CD4-positive, alpha-beta T cell treated with Interleukin-4 for 1 hour (primary cell): Measurements from ENCODE around the gene TCERG1L.

Experiments
- DNase-seq, 2 donors: peaks; one replicate each; pipeline ENCODE4 v3.0.0-alpha.2; 2020 to 2022

TCERG1L gene

GRCh38 chr10:131055437-131055836 is 256.1 kb downstream of the TCERG1L start:
- DNase-seq: no peak

DNA sequence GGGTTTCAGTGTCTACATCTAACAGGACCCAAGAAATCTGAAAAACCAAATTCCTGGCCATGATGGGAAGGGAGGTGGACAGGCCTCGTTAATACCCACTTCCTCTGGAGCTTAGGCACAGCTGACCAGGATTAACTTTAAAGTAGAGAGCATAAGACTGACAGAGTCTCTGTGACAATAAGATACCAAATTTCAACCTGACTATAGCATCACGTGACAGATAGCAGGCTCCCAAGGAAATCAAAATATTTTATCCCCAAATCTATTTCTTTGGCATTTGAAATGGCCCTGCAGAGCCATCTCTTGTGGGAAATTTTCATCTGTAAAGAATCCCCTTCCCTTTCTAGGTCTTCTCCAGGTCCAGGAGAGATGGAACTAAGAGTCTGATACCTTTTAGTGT is 258.3 kb downstream of the TCERG1L start:
- no peak for DNase-seq

DNA sequence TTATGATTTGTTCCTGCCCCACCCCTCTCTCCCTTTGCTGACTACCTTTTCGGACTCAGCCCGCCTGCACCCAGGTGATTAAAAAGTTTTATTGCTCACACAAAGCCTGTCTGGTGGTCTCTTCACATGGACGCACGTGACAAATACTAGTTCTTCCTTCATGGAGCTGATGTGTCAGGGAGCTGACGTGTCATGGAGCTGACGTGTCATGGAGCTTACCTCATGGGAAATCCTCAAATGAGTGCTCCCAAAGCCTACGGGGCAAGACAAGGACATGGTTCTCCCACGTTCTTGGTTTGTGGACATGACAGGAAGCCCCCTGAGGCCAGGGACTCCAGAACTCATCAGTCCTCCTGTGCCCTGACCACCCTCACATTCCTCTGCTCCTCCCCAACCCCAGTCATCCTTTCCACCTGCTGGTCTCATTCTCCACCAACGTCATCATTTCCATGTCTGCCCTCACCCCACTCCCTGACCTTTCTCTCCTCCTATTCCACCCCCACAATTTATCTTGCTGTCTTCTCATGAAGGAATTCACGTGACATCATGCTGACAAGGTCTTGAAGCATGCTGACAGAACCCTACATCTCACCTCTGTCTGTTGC is 261.3 kb downstream of the TCERG1L start:
- no peak for DNase-seq

- DNase-seq: no peak
Observed at GRCh38 chr10:131049016-131049415, 262.5 kb downstream of the TCERG1L start.

DNA sequence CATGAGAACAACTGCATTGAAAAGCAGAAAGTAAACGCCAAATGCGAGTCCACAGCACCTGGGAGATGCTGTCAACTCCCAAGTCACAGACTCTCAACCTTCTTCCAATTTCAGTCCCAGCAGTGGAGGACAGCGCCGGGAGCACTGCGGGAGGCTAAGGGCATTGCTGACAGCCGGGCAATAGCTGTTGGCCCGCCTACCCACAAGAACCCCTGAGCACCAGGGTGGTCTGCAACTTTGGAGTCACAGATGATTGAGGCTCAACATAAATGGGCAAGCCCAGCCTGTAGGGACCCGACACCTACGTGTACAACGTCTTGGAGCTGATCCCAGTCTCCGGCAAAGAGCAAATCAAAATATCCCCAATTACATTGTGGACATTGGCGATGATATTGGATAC is 262.9 kb downstream of the TCERG1L start:
- DNase-seq: no peak

DNA sequence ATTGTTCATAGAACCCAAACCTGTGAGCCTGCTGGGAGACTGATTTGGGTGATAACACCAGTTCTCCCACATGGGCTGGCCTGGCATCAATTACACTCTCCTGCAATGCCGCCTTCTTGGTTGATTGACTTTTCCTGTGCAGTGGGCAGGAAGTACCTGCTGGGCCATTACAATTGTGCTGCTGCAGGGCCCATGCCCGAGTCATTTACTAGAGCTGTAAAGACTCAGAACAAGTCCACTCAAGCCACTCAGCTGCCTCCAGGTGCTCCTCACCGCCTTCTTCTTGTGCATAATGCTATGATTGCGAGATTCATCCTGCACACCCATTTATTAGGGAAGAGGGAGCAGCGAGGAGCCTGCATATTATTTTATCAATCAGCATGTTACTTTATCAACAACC is 264.0 kb downstream of the TCERG1L start:
- no peak for DNase-seq

DNA sequence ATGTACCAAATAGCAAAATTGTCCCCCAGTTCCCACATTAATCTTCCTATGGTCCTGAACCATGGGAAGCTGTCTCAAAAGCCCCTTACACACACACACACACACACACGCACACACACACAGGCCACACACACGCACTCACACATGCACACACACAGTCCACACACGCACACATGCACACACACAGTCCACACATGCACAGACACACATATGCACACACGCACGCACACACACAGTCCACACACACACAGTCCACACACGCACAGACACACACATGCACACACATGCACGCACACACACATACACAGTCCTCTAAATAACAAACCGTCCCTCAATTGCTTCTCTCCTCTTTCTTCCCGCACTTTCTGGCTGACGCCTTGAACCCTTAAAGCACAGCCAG is 265.3 kb downstream of the TCERG1L start:
- no peak for DNase-seq

- no peak for DNase-seq
Observed at GRCh38 chr10:131044379-131045111, 267.0 kb downstream of the TCERG1L start.

GRCh38 chr10:131043039-131043691 is 268.4 kb downstream of the TCERG1L start:
- DNase-seq: no peak
